GM19099 (cell line): ENCODE data around the gene NCOA3.
A peak's percentile ranks its signal among the peaks of the same experiment; 100 is the strongest.

Experiments used
- POLR2A ChIP-seq: IDR thresholded peaks from 3 replicates; pipeline ENCODE4 v1.6.1; 2011; ENCODE audit warnings: low read depth; ENCODE audit not compliant: insufficient read length; ENCODE audit errors: extremely low read depth

The NCOA3 gene

DNA sequence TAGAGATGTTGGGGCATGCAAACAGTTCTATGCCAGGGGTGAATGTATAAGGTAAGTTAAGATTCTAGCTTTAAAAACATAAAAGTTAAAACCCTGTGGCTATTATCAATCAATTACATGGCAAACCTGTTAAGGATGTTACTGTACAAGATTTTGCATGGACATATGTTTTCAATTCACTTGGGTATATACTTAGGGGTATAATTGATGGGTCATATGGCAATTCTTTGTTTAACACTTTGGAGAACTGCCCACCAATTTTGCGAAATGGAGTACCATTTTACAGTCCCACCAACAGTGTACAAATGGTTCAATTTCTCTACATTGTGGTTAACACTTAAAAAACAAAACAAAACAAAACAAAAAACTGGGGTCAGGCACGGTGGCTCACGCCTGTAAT lies 9.4 kb upstream of the NCOA3 start:
- TF ChIP-seq POLR2A = no peak

GRCh38 chr20:47493175-47493962 lies 8.3 kb upstream of the NCOA3 start:
- TF ChIP-seq POLR2A = peak; percentile 32

DNA sequence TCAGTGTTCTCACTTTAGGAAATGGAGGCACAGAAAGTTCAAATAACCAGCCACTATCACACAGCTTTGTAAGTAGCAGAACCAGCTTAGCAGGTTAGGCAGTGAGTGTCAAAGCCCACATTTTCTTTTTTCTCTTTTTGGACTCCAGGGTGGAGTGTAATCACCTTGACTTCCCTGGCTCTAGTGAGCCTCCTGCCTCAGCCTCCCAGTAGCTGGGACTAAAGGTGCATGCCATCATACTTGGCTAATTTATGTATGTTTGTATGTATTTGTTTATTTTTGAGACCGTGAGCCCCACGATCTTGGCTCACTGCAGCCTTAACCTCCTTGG lies 7.8 kb upstream of the NCOA3 start:
- TF ChIP-seq POLR2A = no peak

GRCh38 chr20:47496118-47496517 lies 5.6 kb upstream of the NCOA3 start:
- no peak for TF ChIP-seq POLR2A

DNA sequence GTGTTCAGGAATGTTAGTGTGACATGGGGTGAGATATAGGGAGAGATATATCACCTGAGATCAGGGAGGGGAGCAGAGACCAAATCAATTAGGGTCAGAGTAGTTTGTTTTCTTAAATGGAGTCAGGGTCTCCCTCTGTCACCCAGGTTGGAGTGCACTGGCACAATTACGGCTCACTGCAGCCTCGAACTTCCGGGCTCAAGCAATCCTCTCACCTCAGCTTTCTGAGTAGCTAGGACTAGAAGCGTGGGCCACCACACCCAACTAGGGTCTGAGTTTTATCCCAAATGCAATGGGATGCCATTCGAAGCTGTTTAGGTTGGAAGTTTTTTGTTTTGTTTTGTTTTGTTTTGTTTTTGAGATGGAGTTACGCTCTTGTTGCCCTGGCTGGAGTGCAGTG lies 3.1 kb upstream of the NCOA3 start:
- TF ChIP-seq POLR2A = no peak

- TF ChIP-seq POLR2A = no peak
These were observed 2.6 kb upstream of the NCOA3 start for GRCh38 chr20:47499053-47499452.

- no peak for TF ChIP-seq POLR2A
These were observed 1.1 kb upstream of the NCOA3 start for GRCh38 chr20:47500554-47500953.

DNA sequence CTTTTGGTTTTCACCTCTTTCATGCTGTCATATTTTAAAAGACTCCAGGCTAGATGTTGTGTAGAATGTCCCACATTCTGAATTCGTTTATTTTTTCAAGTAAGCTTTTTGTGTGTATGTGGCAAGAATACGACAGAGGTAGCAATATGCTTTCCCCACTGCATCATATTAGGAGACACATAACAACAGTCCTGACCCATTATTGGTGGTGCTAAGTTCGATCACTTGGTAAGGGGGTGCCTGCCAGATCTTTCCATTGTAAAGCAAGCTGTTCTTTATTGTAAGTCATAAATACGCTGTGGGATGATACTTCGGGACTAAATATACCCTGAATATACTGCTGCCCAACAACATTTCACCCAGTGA lies 588 bp upstream of the NCOA3 start:
- TF ChIP-seq POLR2A = no peak

GRCh38 chr20:47502271-47503239 lies 868 bp downstream of the NCOA3 start:
- TF ChIP-seq POLR2A = no peak

- TF ChIP-seq POLR2A = no peak
These were observed 2.0 kb downstream of the NCOA3 start for GRCh38 chr20:47503685-47504084.

GRCh38 chr20:47506335-47506734 lies 4.6 kb downstream of the NCOA3 start:
- TF ChIP-seq POLR2A = no peak

- TF ChIP-seq POLR2A = no peak
These were observed 5.2 kb downstream of the NCOA3 start for GRCh38 chr20:47506850-47507249.

DNA sequence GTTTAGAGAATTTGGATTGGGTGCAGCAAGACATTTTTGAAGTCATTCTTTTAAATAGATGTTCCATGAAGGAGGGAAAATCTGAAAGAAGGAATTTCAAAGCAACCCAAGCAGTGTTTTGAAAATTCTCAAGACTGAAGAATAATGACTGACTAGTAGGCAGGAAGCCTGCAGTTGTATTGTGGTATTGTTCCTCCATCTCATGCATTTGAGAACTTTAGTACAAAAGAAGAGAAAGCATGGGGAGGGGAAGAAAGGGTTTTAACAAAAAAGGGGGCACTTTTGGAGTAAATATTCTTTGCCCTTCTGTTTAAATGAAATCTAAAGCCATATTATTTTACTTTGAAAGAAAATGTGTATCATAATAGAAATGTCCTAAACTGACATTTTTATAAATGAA lies 6.6 kb downstream of the NCOA3 start:
- no peak for TF ChIP-seq POLR2A

DNA sequence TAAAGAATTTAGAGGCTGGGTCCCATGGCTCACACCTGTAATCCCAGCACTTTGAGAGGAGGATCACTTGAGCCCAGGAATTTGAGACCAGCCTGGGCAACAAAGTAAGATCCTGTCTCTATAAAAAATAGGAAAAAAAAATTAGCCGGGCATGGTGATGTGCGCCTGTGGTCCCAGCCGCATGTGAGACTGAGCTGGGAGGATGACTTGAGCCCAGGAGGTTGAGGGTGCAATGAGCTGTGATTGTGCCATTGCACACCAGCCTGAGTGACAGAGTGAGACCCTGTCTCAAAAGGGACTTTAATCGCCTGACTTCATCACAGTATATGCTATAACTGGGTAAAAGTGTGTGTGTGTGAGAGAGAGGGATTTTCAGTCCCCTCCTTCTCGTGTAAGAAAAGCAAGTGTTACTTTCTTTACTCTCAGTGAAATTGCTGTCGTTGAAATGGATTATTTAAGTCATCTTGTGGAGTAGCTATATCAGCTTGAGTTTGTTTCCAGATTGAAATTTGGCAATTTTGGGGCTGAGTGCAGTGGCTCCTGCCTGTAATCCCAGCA lies 7.5 kb downstream of the NCOA3 start:
- no peak for TF ChIP-seq POLR2A

- no peak for TF ChIP-seq POLR2A
These were observed 8.0 kb downstream of the NCOA3 start for GRCh38 chr20:47509685-47510084.

- TF ChIP-seq POLR2A = no peak
These were observed 14.2 kb downstream of the NCOA3 start for GRCh38 chr20:47515843-47516242.

DNA sequence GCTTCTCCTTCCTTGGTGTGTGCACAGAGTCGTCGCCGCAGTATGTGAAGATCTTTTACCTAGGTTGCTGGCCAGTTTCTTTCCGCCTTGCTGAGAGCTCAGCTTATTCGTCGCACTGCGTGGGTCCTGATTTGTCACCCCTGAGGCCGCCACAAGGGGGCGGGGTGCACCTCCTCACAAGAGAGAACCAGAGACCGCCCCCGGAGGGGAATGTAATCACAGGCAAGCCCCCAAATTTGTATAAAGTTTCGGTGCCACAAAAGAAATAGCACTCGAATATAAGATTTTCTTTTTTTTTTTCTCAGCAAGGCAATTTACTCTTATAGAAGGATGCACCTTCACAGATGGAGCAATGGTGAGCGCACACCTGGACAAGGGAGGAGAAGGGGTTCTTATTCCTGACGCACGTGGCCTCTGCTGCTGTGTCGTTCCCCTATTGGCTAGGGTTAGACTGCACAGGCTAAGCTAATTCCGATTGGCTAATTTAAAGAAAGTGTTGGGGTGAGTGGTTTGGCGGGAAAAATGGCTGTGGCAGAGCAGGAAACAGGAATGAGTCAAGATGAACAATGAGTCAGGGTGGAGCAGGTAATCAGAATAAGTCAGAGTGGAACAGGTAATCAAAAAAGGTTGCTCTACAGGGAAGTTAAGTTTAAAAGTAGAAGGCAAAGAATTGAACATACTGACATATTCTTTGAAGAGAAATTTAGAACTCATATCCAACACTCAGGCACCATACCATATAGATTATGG lies 19.5 kb downstream of the NCOA3 start:
- TF ChIP-seq POLR2A = no peak
